ENCODE measurements around the gene WFDC2. TPM values are rescaled to one million over a fixed set of nuclear protein-coding genes. Genes with fewer than 3 reads are reported as not detected.

Gene WFDC2, protein sequence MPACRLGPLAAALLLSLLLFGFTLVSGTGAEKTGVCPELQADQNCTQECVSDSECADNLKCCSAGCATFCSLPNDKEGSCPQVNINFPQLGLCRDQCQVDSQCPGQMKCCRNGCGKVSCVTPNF
- total RNA-seq (10 to 100 TPM in 1 of 2 donors, 1 to 10 TPM in 1; 6.1 to 32.0 TPM), polyA plus RNA-seq (ENCODE audit: insufficient read depth, low read depth, low replicate concordance) (37.6 TPM)
- long read RNA-seq, donor 1, transcript WFDC2-204 (4 exons, 614 nt), result major isoform, 9 of 12 reads
- long read RNA-seq, donor 1, partial matches to known transcripts, result 0 of 12 reads
- long read RNA-seq, donor 1, other reads (novel, unspliced or antisense), result 0 of 12 reads
- long read RNA-seq, donor 2, transcript WFDC2-204 (4 exons, 614 nt), result major isoform, 5 of 7 reads
- long read RNA-seq, donor 2, partial matches to known transcripts, result 0 of 7 reads
- long read RNA-seq, donor 2, other reads (novel, unspliced or antisense), result 0 of 7 reads

DNA sequence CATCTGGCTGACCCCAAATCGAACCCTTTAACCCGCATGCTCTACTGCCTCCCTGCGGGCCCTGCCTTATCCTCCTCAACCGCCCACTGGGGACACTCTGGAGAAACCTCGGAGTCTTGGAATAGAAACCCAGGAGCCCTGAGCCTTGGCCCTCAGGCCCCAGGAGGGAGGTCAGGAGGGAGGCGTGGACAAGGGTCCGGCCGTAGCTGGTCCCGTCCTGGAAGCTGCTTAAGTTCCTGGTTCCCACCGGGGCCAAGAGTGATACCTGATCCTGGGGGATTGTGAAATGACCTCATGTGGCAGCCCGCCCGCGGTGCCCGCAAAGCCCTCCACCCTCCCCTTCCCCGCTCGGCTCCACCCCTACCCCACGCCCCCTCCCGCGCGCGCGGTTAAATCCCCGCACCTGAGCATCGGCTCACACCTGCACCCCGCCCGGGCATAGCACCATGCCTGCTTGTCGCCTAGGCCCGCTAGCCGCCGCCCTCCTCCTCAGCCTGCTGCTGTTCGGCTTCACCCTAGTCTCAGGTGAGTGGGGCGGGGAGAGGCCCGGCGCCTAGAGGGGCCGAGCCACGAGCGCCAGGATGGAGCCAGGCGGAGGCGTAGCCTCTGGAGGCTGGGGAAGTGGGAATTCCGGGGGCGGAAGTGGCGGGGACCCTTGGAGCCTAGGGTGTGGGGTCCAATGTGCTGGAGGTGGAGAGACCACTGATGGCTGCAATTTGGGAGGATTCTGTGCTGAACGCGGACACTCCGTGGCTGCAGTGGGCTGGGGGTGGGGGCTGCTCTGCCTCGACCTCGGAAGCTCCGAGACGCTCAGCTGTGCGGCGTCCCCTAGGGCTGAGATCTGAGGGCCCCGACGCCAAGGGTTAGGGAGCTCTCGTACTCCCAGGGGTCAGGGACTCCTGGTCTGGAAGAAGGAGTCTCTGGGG is at the start of gene WFDC2:
TSS of gene WFDC2 (plus strand) at position 418 of the 926 bp plus-strand sequence. CDS start at position 447, 29 bp downstream.
- intact Hi-C loops (cut with DNase I; ENCODE audit: low total_unique reads), result no loop called here
- peak within 1 kb of the TSS; percentile 46 to 66 for H3K4me3 ChIP-seq
- H3K4me1 ChIP-seq, result peaks cover 15% of the 10 kb centered on the region
- no peaks in the 10 kb centered on the region for H3K9me3 ChIP-seq
- no peaks in the 10 kb centered on the region for H3K27me3 ChIP-seq
- H3K36me3 ChIP-seq (ENCODE audit: low read depth, missing control alignments), result no peaks in the 10 kb centered on the region
- DNase-seq, result no peak
- peak within 1 kb of the TSS in 1 of 2 donors; percentile 8 for H3K27ac ChIP-seq
- 12 to 17% methylated on average over 17 to 43 of the region's 54 CpGs for WGBS, 2 donors
- TF ChIP-seq POLR2A (IDR thresholded peaks at IDR 0.05), result no peak
- TF ChIP-seq, protein P1, sequence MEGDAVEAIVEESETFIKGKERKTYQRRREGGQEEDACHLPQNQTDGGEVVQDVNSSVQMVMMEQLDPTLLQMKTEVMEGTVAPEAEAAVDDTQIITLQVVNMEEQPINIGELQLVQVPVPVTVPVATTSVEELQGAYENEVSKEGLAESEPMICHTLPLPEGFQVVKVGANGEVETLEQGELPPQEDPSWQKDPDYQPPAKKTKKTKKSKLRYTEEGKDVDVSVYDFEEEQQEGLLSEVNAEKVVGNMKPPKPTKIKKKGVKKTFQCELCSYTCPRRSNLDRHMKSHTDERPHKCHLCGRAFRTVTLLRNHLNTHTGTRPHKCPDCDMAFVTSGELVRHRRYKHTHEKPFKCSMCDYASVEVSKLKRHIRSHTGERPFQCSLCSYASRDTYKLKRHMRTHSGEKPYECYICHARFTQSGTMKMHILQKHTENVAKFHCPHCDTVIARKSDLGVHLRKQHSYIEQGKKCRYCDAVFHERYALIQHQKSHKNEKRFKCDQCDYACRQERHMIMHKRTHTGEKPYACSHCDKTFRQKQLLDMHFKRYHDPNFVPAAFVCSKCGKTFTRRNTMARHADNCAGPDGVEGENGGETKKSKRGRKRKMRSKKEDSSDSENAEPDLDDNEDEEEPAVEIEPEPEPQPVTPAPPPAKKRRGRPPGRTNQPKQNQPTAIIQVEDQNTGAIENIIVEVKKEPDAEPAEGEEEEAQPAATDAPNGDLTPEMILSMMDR (IDR thresholded peaks at IDR 0.05), result no peak

DNA sequence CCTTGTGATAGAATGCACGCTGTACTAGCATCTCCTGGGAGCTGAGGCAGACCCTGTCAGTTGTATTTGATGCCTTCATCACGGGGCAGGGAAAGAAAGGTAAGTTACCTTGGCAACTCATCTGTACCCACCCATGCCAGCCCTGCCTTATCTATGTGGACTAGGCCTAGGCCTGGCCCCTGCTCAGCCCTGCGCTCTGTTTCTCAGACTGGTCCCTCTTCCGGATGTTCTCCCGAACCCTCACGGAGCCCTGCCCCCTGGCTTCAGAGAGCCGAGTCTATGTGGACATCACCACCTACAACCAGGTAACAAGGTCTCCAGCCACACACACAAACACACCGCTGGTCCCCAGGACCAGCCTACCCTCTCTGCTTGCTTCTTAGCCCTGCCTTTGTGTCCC is 49.4 kb upstream of the WFDC2 start:
- Histone ChIP-seq H3K4me3 (no peak overlapping the region), H3K27me3 (no peaks in the 10 kb centered on the region), H3K36me3 (ENCODE audit: low read depth, missing control alignments) (no peaks in the 10 kb centered on the region), H3K9me3 (no peaks in the 10 kb centered on the region), H3K27ac (no peak overlapping the region), H3K4me1 (peaks cover 6% of the 10 kb centered on the region)
- 94 to 98% methylated on average over 8 of the region's 8 CpGs for WGBS, 2 donors
- TF ChIP-seq POLR2A (IDR thresholded peaks at IDR 0.05), result no peak
- TF ChIP-seq, protein P1 (IDR thresholded peaks at IDR 0.05), result no peak
- intact Hi-C loops (cut with DNase I; ENCODE audit: low total_unique reads), result no loop called here
- DNase-seq, result no peak

DNA sequence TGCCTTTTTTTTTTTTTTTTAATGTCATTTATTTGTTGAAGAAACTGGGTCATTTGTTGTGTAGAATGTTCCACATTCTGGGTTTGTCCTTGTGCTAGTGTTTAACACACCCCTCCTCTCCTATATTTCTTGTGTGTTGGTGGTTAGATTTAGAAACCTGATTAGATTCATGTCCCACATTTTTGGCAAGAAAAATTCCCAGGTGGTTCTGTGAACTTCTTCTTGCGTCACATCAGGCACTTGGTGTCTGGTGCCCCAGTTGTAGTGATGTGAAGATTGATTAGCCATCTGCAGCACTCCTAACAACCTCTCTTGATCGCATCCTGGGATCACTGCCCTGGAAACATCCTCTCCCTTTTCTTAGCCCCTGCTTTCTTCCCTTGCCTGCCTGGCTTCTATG is 45.9 kb upstream of the WFDC2 start:
- intact Hi-C loops (cut with DNase I; ENCODE audit: low total_unique reads), result no loop called here
- H3K36me3 ChIP-seq (ENCODE audit: low read depth, missing control alignments), result no peaks in the 10 kb centered on the region

DNA sequence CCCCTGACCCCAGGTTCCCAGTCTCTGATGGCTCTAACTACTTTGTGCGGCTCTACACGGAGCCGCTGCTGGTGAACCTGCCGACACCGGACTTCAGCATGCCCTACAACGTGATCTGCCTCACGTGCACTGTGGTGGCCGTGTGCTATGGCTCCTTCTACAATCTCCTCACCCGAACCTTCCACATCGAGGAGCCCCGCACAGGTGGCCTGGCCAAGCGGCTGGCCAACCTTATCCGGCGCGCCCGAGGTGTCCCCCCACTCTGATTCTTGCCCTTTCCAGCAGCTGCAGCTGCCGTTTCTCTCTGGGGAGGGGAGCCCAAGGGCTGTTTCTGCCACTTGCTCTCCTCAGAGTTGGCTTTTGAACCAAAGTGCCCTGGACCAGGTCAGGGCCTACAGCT is 44.0 kb upstream of the WFDC2 start:
- no peak for DNase-seq
- Histone ChIP-seq H3K27me3 (no peaks in the 10 kb centered on the region), H3K36me3 (ENCODE audit: low read depth, missing control alignments) (no peaks in the 10 kb centered on the region), H3K4me1 (no peaks in the 10 kb centered on the region), H3K27ac (no peak overlapping the region), H3K4me3 (no peak overlapping the region), H3K9me3 (no peaks in the 10 kb centered on the region)
- no peak for TF ChIP-seq POLR2A (IDR thresholded peaks at IDR 0.05)
- intact Hi-C loops (cut with DNase I; ENCODE audit: low total_unique reads), result no loop called here
- 92 to 100% methylated on average over 1 to 17 of the region's 17 CpGs for WGBS, 2 donors

More for the DNA sequence above, 45.9 kb upstream of the WFDC2 start:
- Histone ChIP-seq H3K9me3 (no peaks in the 10 kb centered on the region), H3K4me3 (no peak overlapping the region), H3K27ac (no peak overlapping the region), H3K27me3 (no peaks in the 10 kb centered on the region), H3K4me1 (no peaks in the 10 kb centered on the region)
- no peak for TF ChIP-seq POLR2A (IDR thresholded peaks at IDR 0.05)
- TF ChIP-seq, protein P1 (IDR thresholded peaks at IDR 0.05), result no peak
- whole genome bisulfite sequencing, 2 donors, result 95 to 97% methylated on average over 2 of the region's 2 CpGs
- DNase-seq, result no peak

Measured in testis (tissue), 5 donors.